OCI-LY7 (cell line): Measurements from ENCODE around the gene FOXJ3.

Experiments
- CTCF ChIP-seq: fragments of 200-600 bp; sonication (generic); conservative IDR thresholded peaks from 2 replicates; pipeline ENCODE4 v1.5.1; 2014; ENCODE audit warnings: mild to moderate bottlenecking, antibody characterized with exemption, low read length, moderate library complexity, mixed read lengths
- EZH2phosphoT487 ChIP-seq: fragments of 200-600 bp; sonication (generic); IDR thresholded peaks from 2 replicates; pipeline ENCODE4 v1.6.1; 2018; ENCODE audit warnings: low read depth, borderline replicate concordance, mild to moderate bottlenecking, mixed run types, antibody characterized with exemption, low read length, moderate library complexity, mixed read lengths

GRCh38 chr1:42358791-42359190 is 23.8 kb upstream of the FOXJ3 start:
- TF ChIP-seq CTCF (no peak), EZH2phosphoT487 (no peak)
